GM21360 (cell line): Measurements from ENCODE around the gene ARFGEF2.
"Not testable (repeated sequence)": the region's sequence is repeated elsewhere in the genome, so short reads cannot be mapped to it uniquely, and the experiment has no call there.

ENCODE experiments used
- ATAC-seq: cut with Tn5 transposase; IDR thresholded peaks from one replicate; pipeline ENCODE4 v1.9.1; 2021; ENCODE audit warnings: mild to moderate bottlenecking, moderate library complexity; ENCODE audit not compliant: unreplicated experiment

The ARFGEF2 gene

DNA sequence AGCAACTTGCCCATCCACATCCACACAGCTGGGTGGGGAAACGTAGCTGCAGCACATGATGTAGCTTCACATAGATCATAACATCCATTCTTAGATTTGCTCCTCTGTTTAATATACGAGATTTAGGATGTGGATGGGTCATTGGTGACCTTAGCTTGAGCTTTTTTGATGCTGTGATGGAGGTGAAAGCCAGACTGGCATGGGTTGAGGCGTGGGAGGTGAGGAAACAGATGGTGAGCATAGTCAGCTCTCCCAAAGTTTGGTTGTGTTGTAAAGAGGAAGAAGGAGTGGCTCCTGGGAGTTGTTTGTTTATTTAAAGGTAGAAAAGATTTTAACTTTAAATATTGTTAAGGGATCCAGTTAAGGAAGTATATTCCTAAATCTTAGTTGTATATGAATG lies 5.3 kb downstream of the ARFGEF2 start:
- ATAC-seq = no peak

GRCh38 chr20:48928832-48929725 lies 7.6 kb downstream of the ARFGEF2 start:
- ATAC-seq = no peak

GRCh38 chr20:48930035-48930434 lies 8.5 kb downstream of the ARFGEF2 start:
- no peak for ATAC-seq

- no peak for ATAC-seq
Observed at GRCh38 chr20:48930878-48931277, 9.4 kb downstream of the ARFGEF2 start.

- no peak for ATAC-seq
Observed at GRCh38 chr20:48931527-48932374, 10.2 kb downstream of the ARFGEF2 start.

DNA sequence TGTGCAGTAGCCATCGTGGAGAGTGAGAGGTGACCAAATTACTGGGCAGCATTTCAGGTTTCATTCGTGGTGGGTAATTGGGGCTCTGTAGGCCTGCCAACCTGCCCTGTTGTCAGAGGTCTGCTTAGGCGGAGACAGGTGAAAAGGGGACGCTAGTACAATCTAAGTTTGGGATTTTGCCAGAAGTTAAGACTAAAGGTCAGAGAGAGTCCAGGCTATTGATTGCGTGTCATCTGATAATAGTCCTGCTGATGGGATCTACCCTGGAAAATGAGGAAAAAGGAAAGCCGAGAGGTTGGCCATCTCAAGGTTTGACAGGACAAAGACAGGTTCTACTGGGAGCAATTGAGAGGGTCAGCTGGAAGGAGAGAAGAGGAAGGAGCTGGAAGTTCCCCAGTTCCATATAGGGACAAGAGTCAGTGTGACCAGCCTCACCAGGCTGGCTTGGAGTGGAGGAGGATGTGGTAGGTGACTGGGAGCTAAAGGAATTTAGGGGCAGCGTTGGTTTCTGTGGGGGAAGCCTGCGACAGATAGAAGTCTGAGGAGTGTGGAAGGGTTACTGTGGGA lies 10.9 kb downstream of the ARFGEF2 start:
- no peak for ATAC-seq

DNA sequence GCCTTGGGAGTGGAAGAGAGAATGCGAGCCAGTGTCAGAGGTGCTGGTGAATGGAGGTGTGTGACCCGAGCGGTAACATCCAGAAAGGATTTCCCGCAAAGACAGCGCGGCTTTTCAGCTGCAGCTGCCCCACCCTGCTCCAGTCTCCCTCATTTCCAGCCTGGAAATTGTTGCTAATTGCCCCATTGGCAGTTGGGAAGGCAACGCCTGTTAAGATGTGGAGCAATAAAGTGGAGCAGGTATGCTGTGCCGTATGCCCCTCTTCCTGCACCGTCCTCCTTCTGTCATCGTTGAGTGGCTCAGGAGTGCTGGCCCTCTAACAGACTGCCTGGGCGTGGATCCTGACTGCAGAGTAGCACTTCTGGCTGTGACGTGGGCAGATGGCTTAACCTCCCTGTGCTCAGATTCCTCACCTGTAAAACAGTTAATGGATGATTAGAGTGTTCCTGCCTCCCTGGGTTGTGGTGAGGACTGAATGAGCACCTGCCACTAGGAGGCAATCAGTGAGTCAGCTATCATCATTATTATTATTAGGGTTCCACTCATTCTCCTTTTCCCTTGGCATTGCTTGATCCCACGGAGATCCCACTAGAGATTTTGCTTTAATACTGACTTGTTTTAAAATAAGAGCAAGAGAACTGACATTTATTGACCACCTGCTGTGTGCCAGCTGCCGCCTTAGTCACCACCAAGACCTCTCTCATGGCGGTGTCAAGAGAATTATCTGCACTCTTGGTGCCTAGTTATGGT lies 11.7 kb downstream of the ARFGEF2 start:
- no peak for ATAC-seq

GRCh38 chr20:48934273-48934877 lies 12.9 kb downstream of the ARFGEF2 start:
- not testable (repeated sequence) for ATAC-seq

- not testable (repeated sequence) for ATAC-seq
Observed at GRCh38 chr20:48934966-48935365, 13.5 kb downstream of the ARFGEF2 start.

DNA sequence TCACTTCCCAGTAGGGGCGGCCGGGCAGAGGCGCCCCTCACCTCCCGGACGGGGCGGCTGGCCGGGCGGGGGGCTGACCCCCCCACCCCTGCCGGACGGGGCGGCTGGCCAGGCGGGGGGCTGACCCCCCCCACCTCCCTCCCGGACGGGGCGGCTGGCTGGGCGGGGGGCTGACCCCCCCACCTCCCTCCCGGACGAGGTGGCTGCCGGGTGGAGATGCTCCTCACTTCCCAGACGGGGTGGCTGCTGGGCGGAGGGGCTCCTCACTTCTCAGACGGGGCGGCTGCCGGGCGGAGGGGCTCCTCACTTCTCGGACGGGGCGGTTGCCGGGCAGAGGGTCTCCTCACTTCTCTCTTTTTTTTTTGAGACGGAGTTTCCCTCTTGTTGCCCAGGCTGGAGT lies 14.7 kb downstream of the ARFGEF2 start:
- not testable (repeated sequence) for ATAC-seq

DNA sequence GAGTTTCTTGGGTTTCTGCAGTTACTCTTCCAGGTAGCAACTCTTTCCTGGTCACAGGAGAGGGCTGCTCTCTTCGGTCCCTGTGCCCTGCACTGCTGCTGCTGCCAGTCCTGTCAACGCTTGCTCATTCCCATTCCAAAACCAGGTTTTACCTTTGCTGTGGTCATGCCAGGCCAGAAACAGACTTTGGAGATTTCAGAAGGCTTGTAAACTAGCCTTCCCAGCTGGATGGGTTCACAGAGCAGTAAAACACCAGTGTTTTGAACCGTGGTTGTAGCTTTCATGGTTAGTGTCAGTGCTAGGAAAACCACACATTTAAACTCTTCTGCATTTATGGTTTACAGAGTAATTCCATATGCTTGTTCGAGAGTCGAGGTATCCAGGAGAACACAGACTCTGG lies 16.2 kb downstream of the ARFGEF2 start:
- no peak for ATAC-seq

- ATAC-seq = no peak
Observed at GRCh38 chr20:48938670-48939069, 17.2 kb downstream of the ARFGEF2 start.

DNA sequence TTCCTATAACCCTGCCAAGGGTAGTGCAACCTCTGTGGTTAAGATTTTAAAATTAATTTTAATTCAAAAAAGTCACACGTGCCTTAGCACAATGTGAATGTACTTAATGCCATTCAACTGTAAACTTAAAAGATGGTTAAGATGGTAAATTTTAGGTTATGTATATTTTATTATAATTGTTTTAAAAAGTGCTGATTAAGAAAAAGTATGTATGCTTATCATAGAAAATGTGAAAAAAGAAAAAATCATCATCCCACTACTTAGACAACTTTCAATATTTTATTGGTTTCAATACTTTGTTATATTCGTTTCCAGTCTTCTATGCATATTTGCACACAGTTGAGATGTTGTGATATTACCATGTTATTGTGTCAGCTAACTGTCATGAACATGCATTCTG lies 18.7 kb downstream of the ARFGEF2 start:
- ATAC-seq = no peak

GRCh38 chr20:48941467-48941866 lies 20.0 kb downstream of the ARFGEF2 start:
- ATAC-seq = no peak

- no peak for ATAC-seq
Observed at GRCh38 chr20:48942730-48943129, 21.2 kb downstream of the ARFGEF2 start.

GRCh38 chr20:48944663-48945297 lies 23.3 kb downstream of the ARFGEF2 start:
- ATAC-seq = no peak

DNA sequence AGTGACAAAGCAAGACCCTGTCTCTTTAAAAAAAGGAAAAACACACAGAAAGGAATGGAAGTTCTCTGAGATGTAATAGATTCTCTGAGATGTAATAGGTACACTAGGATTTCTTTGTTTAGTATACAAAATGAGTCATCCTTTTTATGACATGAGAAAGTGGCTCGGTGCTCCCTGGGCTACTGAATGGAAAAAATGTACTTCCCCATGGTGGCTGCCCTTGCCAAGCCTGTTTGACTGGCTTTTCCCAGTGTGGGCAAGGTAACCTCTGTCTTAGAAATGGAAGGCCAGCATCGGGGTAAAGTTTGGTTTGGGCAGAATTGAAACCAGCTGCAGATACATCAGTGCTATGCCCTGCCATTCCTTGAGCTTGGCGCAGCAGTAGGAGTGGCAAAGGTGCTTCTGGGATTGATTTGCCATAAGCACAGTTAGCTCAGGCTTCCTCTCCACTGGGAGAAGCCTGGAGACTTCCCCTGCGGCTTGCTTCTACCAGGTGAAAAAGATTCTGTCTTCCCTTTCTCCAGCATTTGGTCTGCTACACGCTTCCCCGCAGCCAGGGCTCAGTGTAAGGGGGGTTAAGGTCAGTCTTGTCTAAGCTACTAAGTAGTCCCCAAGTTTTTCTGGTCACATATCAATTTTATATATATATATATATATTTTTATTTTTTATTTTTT lies 24.5 kb downstream of the ARFGEF2 start:
- ATAC-seq = no peak

- ATAC-seq = no peak
Observed at GRCh38 chr20:48948612-48949011, 27.1 kb downstream of the ARFGEF2 start.
